Pancreas (tissue), 10 donors: ENCODE data around the gene FRMPD4. TPM values are rescaled to one million over a fixed set of nuclear protein-coding genes. Genes with fewer than 3 reads are reported as not detected.
A peak's percentile ranks its signal among the peaks of the same experiment; 100 is the strongest.

Experiments
- ATAC-seq, 4 donors: fragments of 200-7000 bp; cut with Tn5 transposase; one replicate each; pipeline versions ENCODE4 v1.8.0 to v1.9.1; 2020; ENCODE audit warnings: mild to moderate bottlenecking in 4 of 4, moderate library complexity in 4 of 4
- DNase-seq, 6 donors: peaks; one replicate each; pipeline ENCODE4 v3.0.0-alpha.2; 2020
- FAIRE-seq: peaks from 2 replicates; lab custom pipeline; 2012; peaks lifted over from hg19 to GRCh38; lab: Jason Lieb, UNC
- H3K27ac ChIP-seq, 4 donors: fragments of 200-600 bp; sonication (generic); 1 replicate in 3 of 4; 2 replicates in 1 of 4; pipeline versions ENCODE4 v1.5.0 to v1.8.0; 2020
- H3K27me3 ChIP-seq, 4 donors: fragments of 200-600 bp; one replicate each; pipeline ENCODE4 v1.8.0; 2021
- H3K36me3 ChIP-seq, 3 donors: fragments of 200-600 bp; sonication (generic) in 1 of 3; one replicate each; pipeline versions ENCODE4 v1.5.0 to v1.8.0; 2020 to 2021
- H3K4me1 ChIP-seq, 3 donors: fragments of 200-600 bp; one replicate each; pipeline ENCODE4 v1.8.0; 2021
- H3K4me3 ChIP-seq, 4 donors: fragments of 200-600 bp; sonication (generic) in 2 of 4; one replicate each; pipeline versions ENCODE4 v1.5.0 to v1.8.0; 2020 to 2021
- H3K9me3 ChIP-seq, 4 donors: fragments of 200-600 bp; one replicate each; pipeline ENCODE4 v1.8.0; 2021
- WGBS, 2 donors: extraction: QIAGEN DNeasy Blood & Tissue Kit; methylation state at CpG; one replicate each; pipeline ENCODE4 v1.1.7; 2013; 5-methylcytosine and 5-hydroxymethylcytosine counted together
- intact Hi-C, 3 donors: fragments of 100-400 bp; cut with DNase I; formaldehyde crosslinking; loops; one replicate each; pipeline versions ENCODE4 v1.11.1 to v1.14.2; 2022
- polyA plus RNA-seq, 2 donors: library from polyadenylated mRNA; stranded (reverse); fragments of 200-250 nt; gene quantifications; one replicate each; pipeline ENCODE4 v1.2.3, GENCODE V29; 2013
- total RNA-seq, 6 donors: library from RNA; stranded (reverse); fragmentation: NEBNext Ultra II Directional in 4 of 6; extraction: Animal tissue kit (Norgen Biotek cat#: 25700) in 4 of 6; gene quantifications; one replicate each; pipeline versions ENCODE4 v1.2.1 to v1.2.4, GENCODE V29; 2021 to 2023
- TF ChIP-seq, protein P1 (sequence below), 4 donors: fragments of 200-600 bp; sonication (generic) in 3 of 4; IDR thresholded peaks; one replicate each; pipeline versions ENCODE4 v1.5.0 to v1.8.0; 2021; ENCODE audit warnings: antibody characterized with exemption in 4 of 4
- donor health status: healthy with polysubstance abuse.
- donor health status: DM: no; HTN: no; CAD: no; lungs with moderate emphysema.
- donor health status: DM: no; HTN: no; CAD: no.
- donor health status: control.
- donor health status: control.
- donor health status: Bipolar disorder and iron deficiency.
- donor health status: DM: yes; HTN: yes; CAD: no.
- donor health status: DM: no; HTN: no; CAD: no.
- donor health status: DM: no; HTN: no; CAD: no.
- donor health status: DM: yes; HTN: yes; CAD: no.

Gene FRMPD4
- total and polyA plus RNA-seq, 8 donors = 0.03 to 0.23 (median 0.06) TPM; not detected in 1

- intact Hi-C loops = no loop called here
- FAIRE-seq (no peak), ATAC-seq (no peak), DNase-seq (no peak)
- TF ChIP-seq, protein P1, sequence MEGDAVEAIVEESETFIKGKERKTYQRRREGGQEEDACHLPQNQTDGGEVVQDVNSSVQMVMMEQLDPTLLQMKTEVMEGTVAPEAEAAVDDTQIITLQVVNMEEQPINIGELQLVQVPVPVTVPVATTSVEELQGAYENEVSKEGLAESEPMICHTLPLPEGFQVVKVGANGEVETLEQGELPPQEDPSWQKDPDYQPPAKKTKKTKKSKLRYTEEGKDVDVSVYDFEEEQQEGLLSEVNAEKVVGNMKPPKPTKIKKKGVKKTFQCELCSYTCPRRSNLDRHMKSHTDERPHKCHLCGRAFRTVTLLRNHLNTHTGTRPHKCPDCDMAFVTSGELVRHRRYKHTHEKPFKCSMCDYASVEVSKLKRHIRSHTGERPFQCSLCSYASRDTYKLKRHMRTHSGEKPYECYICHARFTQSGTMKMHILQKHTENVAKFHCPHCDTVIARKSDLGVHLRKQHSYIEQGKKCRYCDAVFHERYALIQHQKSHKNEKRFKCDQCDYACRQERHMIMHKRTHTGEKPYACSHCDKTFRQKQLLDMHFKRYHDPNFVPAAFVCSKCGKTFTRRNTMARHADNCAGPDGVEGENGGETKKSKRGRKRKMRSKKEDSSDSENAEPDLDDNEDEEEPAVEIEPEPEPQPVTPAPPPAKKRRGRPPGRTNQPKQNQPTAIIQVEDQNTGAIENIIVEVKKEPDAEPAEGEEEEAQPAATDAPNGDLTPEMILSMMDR (IDR thresholded peaks at IDR 0.05) = no peak
- Histone ChIP-seq H3K4me3 (no peak overlapping the region), H3K36me3 (no peaks in the 10 kb centered on the region), H3K27me3 (peaks cover 0 to 4% (median 0%) of the 10 kb centered on the region in 4 donors), H3K9me3 (no peaks in the 10 kb centered on the region), H3K27ac (no peak overlapping the region), H3K4me1 (no peaks in the 10 kb centered on the region)
- 39 to 50% methylated on average over 2 of the region's 2 CpGs for WGBS, 2 donors
Measured at GRCh38 chrX:12304261-12304660, 166.0 kb downstream of the FRMPD4 start.

- Histone ChIP-seq H3K27ac (no peak overlapping the region), H3K4me1 (no peaks in the 10 kb centered on the region), H3K36me3 (no peaks in the 10 kb centered on the region), H3K27me3 (no peaks in the 10 kb centered on the region), H3K9me3 (no peaks in the 10 kb centered on the region), H3K4me3 (no peak overlapping the region)
- no peak for FAIRE-seq
- TF ChIP-seq, protein P1 (IDR thresholded peaks at IDR 0.05) = no peak
- DNase-seq = no peak
- ATAC-seq = no peak
- 39 to 72% methylated on average over 2 of the region's 2 CpGs for WGBS, 2 donors
- intact Hi-C loops = no loop called here
Measured at GRCh38 chrX:12307961-12308360, 169.7 kb downstream of the FRMPD4 start.

GRCh38 chrX:12308420-12308819 is 170.1 kb downstream of the FRMPD4 start:
- H3K4me1 ChIP-seq = no peaks in the 10 kb centered on the region
- TF ChIP-seq, protein P1 (IDR thresholded peaks at IDR 0.05) = no peak
- no peak overlapping the region for H3K4me3 ChIP-seq
- H3K27ac ChIP-seq = no peak overlapping the region
- intact Hi-C loops = no loop called here
- no peak for FAIRE-seq
- DNase-seq = no peak
- 26 to 32% methylated on average over 4 of the region's 4 CpGs for WGBS, 2 donors
- no peaks in the 10 kb centered on the region for H3K9me3 ChIP-seq
- H3K27me3 ChIP-seq = no peaks in the 10 kb centered on the region
- ATAC-seq = peak in 2 of 4 donors; percentile 19 to 33
- no peaks in the 10 kb centered on the region for H3K36me3 ChIP-seq

DNA sequence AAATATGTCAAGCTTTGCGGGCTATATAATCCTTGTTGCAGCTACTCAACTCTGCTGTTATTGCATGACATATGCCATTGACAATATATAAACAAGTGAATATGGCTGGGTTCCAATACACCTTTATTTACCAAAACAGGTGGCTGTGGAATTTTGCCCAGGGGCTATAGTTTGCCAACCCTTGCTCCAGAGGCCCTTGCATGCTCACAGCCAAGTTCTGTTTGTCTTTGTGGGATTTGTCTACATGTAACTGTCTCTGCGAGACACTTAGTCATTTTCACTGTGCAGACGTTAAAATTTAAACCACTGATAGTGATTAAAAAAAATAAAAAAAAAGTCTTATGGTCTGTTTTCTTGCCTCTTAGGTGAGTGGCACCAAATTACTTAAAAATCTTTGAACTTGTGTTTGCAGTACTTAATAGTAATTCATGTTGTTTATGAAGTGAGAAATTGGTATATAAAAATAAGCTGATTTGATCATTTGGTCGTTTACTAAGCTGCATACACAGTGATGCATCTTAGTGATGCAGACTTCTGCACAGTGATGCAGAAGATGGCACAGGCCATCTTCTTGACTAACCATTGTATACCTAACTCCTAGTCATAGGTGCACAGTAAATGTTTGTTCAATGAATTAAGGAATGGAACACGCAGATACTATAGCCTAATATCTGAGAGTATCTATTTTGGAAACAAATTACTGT is 170.9 kb downstream of the FRMPD4 start:
- H3K27me3 ChIP-seq = peaks cover 0 to 5% (median 0%) of the 10 kb centered on the region in 4 donors
- DNase-seq (peak in 3 of 6 donors; percentile 18 to 31 (median 20)), ATAC-seq (peak in 3 of 4 donors; percentile 38 to 69 (median 44)), FAIRE-seq (peak; percentile 39)
- H3K4me3 ChIP-seq = no peak overlapping the region
- no peaks in the 10 kb centered on the region for H3K9me3 ChIP-seq
- no peaks in the 10 kb centered on the region for H3K36me3 ChIP-seq
- intact Hi-C loops = no loop called here
- TF ChIP-seq, protein P1 (IDR thresholded peaks at IDR 0.05) = no peak
- no peaks in the 10 kb centered on the region for H3K4me1 ChIP-seq
- H3K27ac ChIP-seq = no peak overlapping the region
- WGBS, 2 donors = 18 to 23% methylated on average over 5 of the region's 5 CpGs

GRCh38 chrX:12309744-12310076 is 171.4 kb downstream of the FRMPD4 start:
- TF ChIP-seq, protein P1 (IDR thresholded peaks at IDR 0.05) = no peak
- no peaks in the 10 kb centered on the region for H3K4me1 ChIP-seq
- DNase-seq (no peak), FAIRE-seq (no peak), ATAC-seq (no peak)
- H3K9me3 ChIP-seq = no peaks in the 10 kb centered on the region
- H3K27ac ChIP-seq = no peak overlapping the region
- intact Hi-C loops = no loop called here
- no peak overlapping the region for H3K4me3 ChIP-seq
- no peaks in the 10 kb centered on the region for H3K36me3 ChIP-seq
- whole genome bisulfite sequencing, 2 donors = 34 to 42% methylated on average over 6 of the region's 6 CpGs
- peaks cover 0 to 5% (median 0%) of the 10 kb centered on the region in 4 donors for H3K27me3 ChIP-seq
